ENCODE measurements around the gene DHODH.

- TF ChIP-seq, protein P1, sequence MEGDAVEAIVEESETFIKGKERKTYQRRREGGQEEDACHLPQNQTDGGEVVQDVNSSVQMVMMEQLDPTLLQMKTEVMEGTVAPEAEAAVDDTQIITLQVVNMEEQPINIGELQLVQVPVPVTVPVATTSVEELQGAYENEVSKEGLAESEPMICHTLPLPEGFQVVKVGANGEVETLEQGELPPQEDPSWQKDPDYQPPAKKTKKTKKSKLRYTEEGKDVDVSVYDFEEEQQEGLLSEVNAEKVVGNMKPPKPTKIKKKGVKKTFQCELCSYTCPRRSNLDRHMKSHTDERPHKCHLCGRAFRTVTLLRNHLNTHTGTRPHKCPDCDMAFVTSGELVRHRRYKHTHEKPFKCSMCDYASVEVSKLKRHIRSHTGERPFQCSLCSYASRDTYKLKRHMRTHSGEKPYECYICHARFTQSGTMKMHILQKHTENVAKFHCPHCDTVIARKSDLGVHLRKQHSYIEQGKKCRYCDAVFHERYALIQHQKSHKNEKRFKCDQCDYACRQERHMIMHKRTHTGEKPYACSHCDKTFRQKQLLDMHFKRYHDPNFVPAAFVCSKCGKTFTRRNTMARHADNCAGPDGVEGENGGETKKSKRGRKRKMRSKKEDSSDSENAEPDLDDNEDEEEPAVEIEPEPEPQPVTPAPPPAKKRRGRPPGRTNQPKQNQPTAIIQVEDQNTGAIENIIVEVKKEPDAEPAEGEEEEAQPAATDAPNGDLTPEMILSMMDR (IDR thresholded peaks at IDR 0.05) = no peak
- TF ChIP-seq ZFX (IDR thresholded peaks at IDR 0.05; ENCODE audit: borderline replicate concordance) = no peak
Measured at GRCh38 chr16:72027669-72028378, 19.3 kb downstream of the DHODH start.
